ENCODE data around the gene TNFSF8.

Gene TNFSF8

DNA sequence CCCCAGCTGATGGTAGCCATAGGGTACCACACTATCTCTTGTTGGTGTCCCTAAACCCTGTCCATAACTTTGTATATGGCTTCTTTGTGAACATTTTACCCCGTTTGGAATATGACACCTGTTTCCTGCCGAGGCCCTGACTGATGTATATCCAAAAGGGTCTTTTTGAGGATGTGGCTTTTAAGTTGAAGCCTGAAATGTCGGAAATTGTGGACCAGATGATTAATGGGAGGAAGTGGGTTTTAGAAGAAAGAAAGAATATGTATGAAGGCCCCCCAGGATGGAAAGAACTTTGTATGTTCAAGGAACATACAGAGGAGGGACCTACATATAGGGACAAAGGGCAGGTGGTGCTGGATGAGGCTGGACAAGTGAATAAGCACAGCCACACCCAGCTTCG lies 16.7 kb upstream of the TNFSF8 start:
- TF ChIP-seq TEAD4 (IDR thresholded peaks at IDR 0.05) = no peak
- no peak for TF ChIP-seq NFIC (IDR thresholded peaks at IDR 0.05)
- no peak for TF ChIP-seq ZBTB7A (IDR thresholded peaks at IDR 0.05; ENCODE audit: low read depth)
- no peak for TF ChIP-seq TAF1 (IDR thresholded peaks at IDR 0.05; ENCODE audit: low read depth)
- TF ChIP-seq, protein P1, sequence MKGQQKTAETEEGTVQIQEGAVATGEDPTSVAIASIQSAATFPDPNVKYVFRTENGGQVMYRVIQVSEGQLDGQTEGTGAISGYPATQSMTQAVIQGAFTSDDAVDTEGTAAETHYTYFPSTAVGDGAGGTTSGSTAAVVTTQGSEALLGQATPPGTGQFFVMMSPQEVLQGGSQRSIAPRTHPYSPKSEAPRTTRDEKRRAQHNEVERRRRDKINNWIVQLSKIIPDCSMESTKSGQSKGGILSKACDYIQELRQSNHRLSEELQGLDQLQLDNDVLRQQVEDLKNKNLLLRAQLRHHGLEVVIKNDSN (IDR thresholded peaks at IDR 0.05) = no peak
- no peak for TF ChIP-seq CEBPB (IDR thresholded peaks at IDR 0.05)

DNA sequence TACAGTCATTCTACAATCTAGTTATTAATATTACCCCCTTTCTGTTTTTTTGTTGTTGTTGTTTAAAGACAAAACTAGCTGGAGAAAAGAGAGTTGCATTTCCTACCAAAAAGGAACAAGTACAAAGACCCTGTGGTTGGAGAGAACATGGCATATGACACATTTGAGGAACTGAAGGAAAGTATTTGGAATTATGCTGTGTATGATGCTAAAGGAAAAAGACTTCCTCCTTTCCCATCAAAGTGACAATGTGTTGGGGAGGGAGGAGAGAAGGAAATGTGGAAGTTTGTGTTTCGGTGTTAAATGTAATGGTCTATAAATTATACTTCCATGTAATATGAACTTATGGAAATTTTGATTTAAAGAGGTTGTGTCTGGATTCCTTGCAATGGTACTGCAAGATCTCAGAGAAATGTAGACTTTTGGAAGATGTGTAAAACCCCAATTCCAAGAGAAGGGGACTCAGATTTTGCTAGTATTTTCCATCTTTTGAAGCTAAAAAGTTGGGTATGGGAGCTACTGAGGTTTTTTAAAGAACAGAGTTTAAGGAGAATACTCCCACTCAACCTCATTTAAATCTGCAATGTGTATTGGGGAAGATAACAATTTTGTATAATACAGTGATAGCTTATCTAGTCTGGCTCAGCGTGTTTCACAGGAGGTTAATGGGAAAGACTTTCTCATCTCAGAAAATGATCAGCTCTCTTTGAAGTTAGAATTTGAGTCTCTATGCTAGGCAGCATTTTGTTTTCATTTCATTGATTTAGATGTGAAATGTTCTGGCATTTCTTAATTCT lies 15.4 kb upstream of the TNFSF8 start:
- TF ChIP-seq, protein P2, sequence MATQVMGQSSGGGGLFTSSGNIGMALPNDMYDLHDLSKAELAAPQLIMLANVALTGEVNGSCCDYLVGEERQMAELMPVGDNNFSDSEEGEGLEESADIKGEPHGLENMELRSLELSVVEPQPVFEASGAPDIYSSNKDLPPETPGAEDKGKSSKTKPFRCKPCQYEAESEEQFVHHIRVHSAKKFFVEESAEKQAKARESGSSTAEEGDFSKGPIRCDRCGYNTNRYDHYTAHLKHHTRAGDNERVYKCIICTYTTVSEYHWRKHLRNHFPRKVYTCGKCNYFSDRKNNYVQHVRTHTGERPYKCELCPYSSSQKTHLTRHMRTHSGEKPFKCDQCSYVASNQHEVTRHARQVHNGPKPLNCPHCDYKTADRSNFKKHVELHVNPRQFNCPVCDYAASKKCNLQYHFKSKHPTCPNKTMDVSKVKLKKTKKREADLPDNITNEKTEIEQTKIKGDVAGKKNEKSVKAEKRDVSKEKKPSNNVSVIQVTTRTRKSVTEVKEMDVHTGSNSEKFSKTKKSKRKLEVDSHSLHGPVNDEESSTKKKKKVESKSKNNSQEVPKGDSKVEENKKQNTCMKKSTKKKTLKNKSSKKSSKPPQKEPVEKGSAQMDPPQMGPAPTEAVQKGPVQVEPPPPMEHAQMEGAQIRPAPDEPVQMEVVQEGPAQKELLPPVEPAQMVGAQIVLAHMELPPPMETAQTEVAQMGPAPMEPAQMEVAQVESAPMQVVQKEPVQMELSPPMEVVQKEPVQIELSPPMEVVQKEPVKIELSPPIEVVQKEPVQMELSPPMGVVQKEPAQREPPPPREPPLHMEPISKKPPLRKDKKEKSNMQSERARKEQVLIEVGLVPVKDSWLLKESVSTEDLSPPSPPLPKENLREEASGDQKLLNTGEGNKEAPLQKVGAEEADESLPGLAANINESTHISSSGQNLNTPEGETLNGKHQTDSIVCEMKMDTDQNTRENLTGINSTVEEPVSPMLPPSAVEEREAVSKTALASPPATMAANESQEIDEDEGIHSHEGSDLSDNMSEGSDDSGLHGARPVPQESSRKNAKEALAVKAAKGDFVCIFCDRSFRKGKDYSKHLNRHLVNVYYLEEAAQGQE (IDR thresholded peaks at IDR 0.05; ENCODE audit: low read depth) = no peak
- no peak for TF ChIP-seq ZBTB7A (IDR thresholded peaks at IDR 0.05; ENCODE audit: low read depth)
- TF ChIP-seq NFIC (IDR thresholded peaks at IDR 0.05) = no peak
- TF ChIP-seq, protein P1 (IDR thresholded peaks at IDR 0.05) = no peak
- TF ChIP-seq EGR1 (IDR thresholded peaks at IDR 0.05) = no peak
- TF ChIP-seq EP300 (IDR thresholded peaks at IDR 0.05; ENCODE audit: borderline replicate concordance) = no peak
- no peak for TF ChIP-seq CEBPB (IDR thresholded peaks at IDR 0.05)
- no peak for TF ChIP-seq CREB1 (IDR thresholded peaks at IDR 0.05; ENCODE audit: low read depth)
- TF ChIP-seq YY1 (IDR thresholded peaks at IDR 0.05; ENCODE audit: low read depth) = no peak

DNA sequence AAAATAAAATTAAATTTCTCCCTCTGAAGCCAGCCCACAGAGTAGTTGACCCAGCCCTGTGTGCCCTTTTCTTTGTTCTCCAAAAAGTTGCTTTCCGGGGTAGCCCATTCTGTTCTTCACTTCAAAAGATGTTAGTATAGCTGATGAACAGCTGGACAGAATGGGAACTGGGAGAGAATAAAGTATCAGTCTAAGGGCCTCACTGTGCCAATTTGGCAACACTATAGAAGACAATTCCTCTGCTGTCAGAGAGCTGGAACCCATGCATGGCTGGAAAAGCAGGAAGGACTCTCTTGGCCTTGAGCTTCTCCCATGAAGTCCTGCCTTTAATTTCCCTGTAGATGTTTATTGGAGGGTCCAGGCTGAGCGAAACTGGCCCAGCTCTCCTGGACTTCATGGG lies 11.0 kb upstream of the TNFSF8 start:
- TF ChIP-seq, protein P2 (IDR thresholded peaks at IDR 0.05; ENCODE audit: low read depth) = no peak
- TF ChIP-seq YY1 (IDR thresholded peaks at IDR 0.05; ENCODE audit: low read depth) (no peak), EGR1 (IDR thresholded peaks at IDR 0.05) (no peak), CEBPB (IDR thresholded peaks at IDR 0.05) (no peak), ZBTB7A (IDR thresholded peaks at IDR 0.05; ENCODE audit: low read depth) (no peak), FOXM1 (IDR thresholded peaks at IDR 0.05; ENCODE audit: borderline replicate concordance, low read depth) (no peak), RAD21 (IDR thresholded peaks at IDR 0.05; ENCODE audit: low read depth) (no peak)
- TF ChIP-seq, protein P1 (IDR thresholded peaks at IDR 0.05) = no peak

DNA sequence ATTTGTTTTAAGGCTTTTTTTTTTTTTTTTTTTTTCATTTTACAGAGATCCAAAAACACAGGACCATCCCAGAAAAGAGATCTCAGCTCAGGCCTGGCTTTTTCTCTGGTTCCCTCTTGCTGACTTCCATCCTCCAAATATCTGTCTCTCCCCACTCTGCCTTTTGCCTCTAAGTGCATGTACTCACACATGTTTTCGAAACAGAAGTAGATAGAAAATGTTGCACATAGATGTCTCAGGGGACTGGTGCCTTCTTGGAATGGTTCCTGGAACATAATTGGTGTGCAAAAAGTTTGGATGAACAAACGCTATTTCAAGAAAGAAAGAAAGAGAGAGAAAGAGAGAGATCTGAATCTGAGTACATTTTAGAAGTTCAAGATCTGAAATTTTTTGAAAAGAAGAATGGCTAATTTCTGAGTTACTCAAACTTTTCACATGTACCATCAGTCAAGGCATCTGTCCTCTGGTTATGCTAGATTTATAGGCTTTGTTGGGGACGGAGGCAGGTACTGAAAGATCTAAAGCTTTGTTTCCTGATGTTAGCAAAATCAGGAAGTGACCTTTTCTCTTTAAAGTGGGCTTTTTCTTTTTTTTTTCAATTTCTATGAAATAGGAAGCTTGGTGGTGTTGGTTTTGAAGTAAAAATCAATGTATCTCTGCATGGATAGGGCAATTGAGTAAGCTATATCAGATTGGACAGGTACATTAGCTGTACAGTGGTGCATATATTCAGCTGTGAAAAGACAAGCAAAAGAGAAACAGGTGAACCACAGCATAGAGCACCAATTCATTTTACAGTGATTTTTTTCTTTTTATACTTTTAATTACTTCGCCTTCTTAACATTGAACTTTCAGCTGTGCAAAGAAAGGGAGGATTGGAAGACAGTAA lies 8.5 kb upstream of the TNFSF8 start:
- TF ChIP-seq NFIC (IDR thresholded peaks at IDR 0.05) (no peak), ZBTB7A (IDR thresholded peaks at IDR 0.05; ENCODE audit: low read depth) (no peak), CEBPB (IDR thresholded peaks at IDR 0.05) (no peak), RAD21 (IDR thresholded peaks at IDR 0.05; ENCODE audit: low read depth) (no peak)
- TF ChIP-seq, protein P2 (IDR thresholded peaks at IDR 0.05; ENCODE audit: low read depth) = no peak

Data from Ishikawa (cell line).